Muscle layer of duodenum (tissue), 2 donors: Measurements from ENCODE around the gene SSH2.

Experiments
- H3K27ac ChIP-seq: one replicate; pipeline ENCODE4 v1.7.0; 2013; ENCODE audit warnings: mild to moderate bottlenecking, low read length
- H3K27me3 ChIP-seq: one replicate; pipeline ENCODE4 v1.7.0; 2013; ENCODE audit warnings: low read depth, mild to moderate bottlenecking, control low read depth, low read length
- H3K36me3 ChIP-seq, 2 donors: one replicate each; pipeline ENCODE4 v1.7.0; 2013; ENCODE audit warnings: low read length in 2 of 2, control low read depth in 1 of 2, mild to moderate bottlenecking in 1 of 2; ENCODE audit not compliant: insufficient read depth in 2 of 2, control insufficient read depth in 1 of 2
- H3K4me1 ChIP-seq, 2 donors: one replicate each; pipeline ENCODE4 v1.7.0; 2013; ENCODE audit warnings: low read length in 2 of 2, mild to moderate bottlenecking in 2 of 2, control low read depth in 1 of 2, moderate library complexity in 1 of 2; ENCODE audit not compliant: insufficient read depth in 2 of 2, control insufficient read depth in 1 of 2
- H3K4me3 ChIP-seq, 2 donors: one replicate each; pipeline ENCODE4 v1.7.0; 2013; ENCODE audit warnings: low read length in 2 of 2, low read depth in 1 of 2, mild to moderate bottlenecking in 1 of 2
- H3K9me3 ChIP-seq, 2 donors: one replicate each; pipeline ENCODE4 v1.7.0; 2013; ENCODE audit warnings: low read length in 2 of 2, control low read depth in 1 of 2, mild to moderate bottlenecking in 1 of 2; ENCODE audit not compliant: control insufficient read depth in 1 of 2
- donor health status: healthy.

The SSH2 gene

GRCh38 chr17:29674281-29674680 is 255.7 kb downstream of the SSH2 start:
- Histone ChIP-seq H3K27me3 (no peaks in the 10 kb centered on the region), H3K27ac (no peak overlapping the region), H3K36me3 (peaks cover 19 to 24% of the 10 kb centered on the region in 2 donors), H3K4me3 (no peak overlapping the region), H3K4me1 (peaks cover 0 to 13% of the 10 kb centered on the region in 2 donors), H3K9me3 (no peaks in the 10 kb centered on the region)

GRCh38 chr17:29671661-29672060 is 258.4 kb downstream of the SSH2 start:
- no peaks in the 10 kb centered on the region for H3K9me3 ChIP-seq
- H3K27ac ChIP-seq, result no peak overlapping the region
- H3K4me3 ChIP-seq, result no peak overlapping the region
- no peaks in the 10 kb centered on the region for H3K27me3 ChIP-seq
- peaks cover 24 to 25% of the 10 kb centered on the region in 2 donors for H3K36me3 ChIP-seq
- no peaks in the 10 kb centered on the region for H3K4me1 ChIP-seq

GRCh38 chr17:29669266-29669665 is 260.8 kb downstream of the SSH2 start:
- Histone ChIP-seq H3K4me1 (no peaks in the 10 kb centered on the region), H3K27ac (no peak overlapping the region), H3K36me3 (peaks cover 20 to 42% of the 10 kb centered on the region in 2 donors), H3K9me3 (no peaks in the 10 kb centered on the region), H3K4me3 (no peak overlapping the region), H3K27me3 (no peaks in the 10 kb centered on the region)

GRCh38 chr17:29667969-29668368 is 262.1 kb downstream of the SSH2 start:
- Histone ChIP-seq H3K27ac (no peak overlapping the region), H3K4me3 (no peak overlapping the region), H3K4me1 (no peaks in the 10 kb centered on the region), H3K36me3 (peaks cover 23 to 42% of the 10 kb centered on the region in 2 donors), H3K27me3 (no peaks in the 10 kb centered on the region), H3K9me3 (no peaks in the 10 kb centered on the region)

- Histone ChIP-seq H3K4me3 (no peak overlapping the region), H3K9me3 (no peaks in the 10 kb centered on the region), H3K27me3 (no peaks in the 10 kb centered on the region), H3K27ac (peak overlapping the region; percentile 1), H3K36me3 (peaks cover 7 to 28% of the 10 kb centered on the region in 2 donors), H3K4me1 (no peaks in the 10 kb centered on the region)
Observed at GRCh38 chr17:29665481-29665810, 264.6 kb downstream of the SSH2 start.

- no peaks in the 10 kb centered on the region for H3K4me1 ChIP-seq
- no peaks in the 10 kb centered on the region for H3K27me3 ChIP-seq
- peaks cover 10 to 23% of the 10 kb centered on the region in 2 donors for H3K36me3 ChIP-seq
- H3K4me3 ChIP-seq, result no peak overlapping the region
- H3K27ac ChIP-seq, result peak overlapping the region; percentile 1
- H3K9me3 ChIP-seq, result no peaks in the 10 kb centered on the region
Observed at GRCh38 chr17:29664743-29665480, 265.1 kb downstream of the SSH2 start.

- Histone ChIP-seq H3K4me1 (no peaks in the 10 kb centered on the region), H3K27me3 (no peaks in the 10 kb centered on the region), H3K9me3 (no peaks in the 10 kb centered on the region), H3K4me3 (no peak overlapping the region), H3K27ac (no peak overlapping the region), H3K36me3 (peaks cover 10 to 23% of the 10 kb centered on the region in 2 donors)
Observed at GRCh38 chr17:29663155-29663554, 266.9 kb downstream of the SSH2 start.

- Histone ChIP-seq H3K4me1 (no peaks in the 10 kb centered on the region), H3K9me3 (no peaks in the 10 kb centered on the region), H3K27me3 (no peaks in the 10 kb centered on the region), H3K27ac (no peak overlapping the region), H3K4me3 (no peak overlapping the region), H3K36me3 (peaks cover 6 to 16% of the 10 kb centered on the region in 2 donors)
Observed at GRCh38 chr17:29661213-29661612, 268.8 kb downstream of the SSH2 start.

- Histone ChIP-seq H3K36me3 (peaks cover 6 to 12% of the 10 kb centered on the region in 2 donors), H3K27ac (no peak overlapping the region), H3K27me3 (no peaks in the 10 kb centered on the region), H3K4me1 (no peaks in the 10 kb centered on the region), H3K4me3 (no peak overlapping the region), H3K9me3 (no peaks in the 10 kb centered on the region)
Observed at GRCh38 chr17:29659155-29659554, 270.9 kb downstream of the SSH2 start.

GRCh38 chr17:29655323-29655722 is 274.7 kb downstream of the SSH2 start:
- peaks cover 12 to 15% of the 10 kb centered on the region in 2 donors for H3K36me3 ChIP-seq
- no peaks in the 10 kb centered on the region for H3K27me3 ChIP-seq
- H3K9me3 ChIP-seq, result no peaks in the 10 kb centered on the region
- H3K4me3 ChIP-seq, result no peak overlapping the region
- H3K27ac ChIP-seq, result no peak overlapping the region
- H3K4me1 ChIP-seq, result no peaks in the 10 kb centered on the region

- H3K27ac ChIP-seq, result no peak overlapping the region
- no peaks in the 10 kb centered on the region for H3K4me1 ChIP-seq
- H3K4me3 ChIP-seq, result no peak overlapping the region
- no peaks in the 10 kb centered on the region for H3K27me3 ChIP-seq
- peaks cover 11 to 16% of the 10 kb centered on the region in 2 donors for H3K36me3 ChIP-seq
- H3K9me3 ChIP-seq, result no peaks in the 10 kb centered on the region
Observed at GRCh38 chr17:29653995-29654714, 275.9 kb downstream of the SSH2 start.
